HG03045 (cell line): ENCODE measurements around the gene TPD52L1.

Experiments
- ATAC-seq: cut with Tn5 transposase; IDR thresholded peaks from one replicate; pipeline ENCODE4 v1.9.1; 2021; ENCODE audit warnings: mild to moderate bottlenecking, moderate library complexity; ENCODE audit not compliant: unreplicated experiment

The TPD52L1 gene

DNA sequence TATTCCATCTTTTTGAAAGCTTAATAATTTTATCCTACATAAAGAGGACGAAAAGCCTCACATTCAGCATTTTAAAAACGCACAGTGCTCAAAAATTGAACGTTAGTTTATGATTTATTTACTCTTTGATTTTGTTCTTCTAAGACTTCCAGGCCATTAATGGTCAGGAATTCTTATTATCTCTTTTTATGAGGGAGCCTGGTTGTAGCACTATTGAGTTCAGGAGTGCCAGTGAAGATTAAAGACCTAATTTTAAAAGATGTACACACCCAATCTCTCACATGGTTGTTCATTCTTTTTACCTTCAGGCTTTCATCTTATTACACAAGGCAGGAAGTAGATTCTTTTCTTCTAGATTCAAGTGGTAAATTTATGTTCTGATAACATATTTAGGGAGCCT, 79.6 kb downstream of the TPD52L1 start:
- no peak for ATAC-seq

- no peak for ATAC-seq
Measured at GRCh38 chr6:125236536-125237327, 83.2 kb downstream of the TPD52L1 start.

GRCh38 chr6:125237764-125238163, 84.2 kb downstream of the TPD52L1 start:
- no peak for ATAC-seq

DNA sequence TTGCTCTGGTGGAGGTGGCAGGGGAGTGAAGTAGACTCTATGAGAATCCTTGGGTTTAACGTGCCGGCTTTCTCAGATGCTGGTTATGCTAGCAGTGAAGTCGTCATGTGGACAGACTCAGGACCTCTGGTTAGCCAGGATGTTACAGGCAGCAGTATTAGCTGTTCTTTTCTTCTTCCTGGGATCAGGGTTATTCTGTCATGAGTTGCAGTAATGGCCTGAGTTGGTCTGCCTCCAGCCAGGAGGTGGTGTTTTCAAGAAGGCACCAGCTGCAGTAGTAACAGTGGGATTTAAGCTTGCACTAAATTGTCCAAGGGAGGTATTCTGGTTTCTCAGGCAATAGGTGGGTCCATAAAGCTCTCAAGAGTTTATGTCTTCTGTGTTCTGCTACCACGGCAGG, 91.5 kb downstream of the TPD52L1 start:
- ATAC-seq, result no peak

DNA sequence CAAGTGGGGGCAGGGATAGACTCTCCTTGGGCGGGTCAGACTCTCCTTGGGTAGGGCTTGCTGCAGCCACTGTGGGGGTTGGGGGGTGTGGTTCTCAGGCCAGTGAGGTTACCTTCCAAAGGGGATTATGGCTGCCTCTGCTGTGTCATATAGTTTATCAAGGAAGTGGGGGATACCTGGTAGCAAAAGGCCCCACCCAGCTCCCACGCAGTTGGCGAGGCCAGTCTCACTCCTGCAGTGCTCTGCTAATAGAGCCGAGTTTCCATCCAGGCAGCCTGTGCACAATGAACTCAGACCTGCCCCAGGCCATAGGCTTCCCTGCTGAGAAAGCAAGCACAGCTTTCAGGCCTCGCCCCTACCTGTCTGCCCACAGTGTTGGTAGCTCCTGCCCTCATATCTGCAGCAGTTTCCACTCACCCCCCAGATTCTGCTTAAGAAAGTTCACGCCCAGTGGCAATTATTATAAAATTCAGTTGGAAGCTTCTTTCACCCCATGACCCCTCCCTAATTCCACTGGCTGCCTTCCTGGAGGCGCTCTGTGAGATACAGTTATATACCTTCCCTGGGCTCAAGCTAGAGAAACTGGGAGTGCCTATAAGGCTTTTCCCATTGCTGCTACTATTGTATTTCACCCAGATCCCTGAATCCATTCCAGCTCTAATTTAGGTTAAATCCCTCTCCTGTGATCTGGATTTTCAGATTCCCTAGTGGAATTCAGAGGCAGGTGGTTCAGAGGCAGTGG, 92.1 kb downstream of the TPD52L1 start:
- no peak for ATAC-seq

- ATAC-seq, result no peak
Measured at GRCh38 chr6:125246566-125246965, 93.0 kb downstream of the TPD52L1 start.

GRCh38 chr6:125248136-125248535, 94.6 kb downstream of the TPD52L1 start:
- no peak for ATAC-seq

DNA sequence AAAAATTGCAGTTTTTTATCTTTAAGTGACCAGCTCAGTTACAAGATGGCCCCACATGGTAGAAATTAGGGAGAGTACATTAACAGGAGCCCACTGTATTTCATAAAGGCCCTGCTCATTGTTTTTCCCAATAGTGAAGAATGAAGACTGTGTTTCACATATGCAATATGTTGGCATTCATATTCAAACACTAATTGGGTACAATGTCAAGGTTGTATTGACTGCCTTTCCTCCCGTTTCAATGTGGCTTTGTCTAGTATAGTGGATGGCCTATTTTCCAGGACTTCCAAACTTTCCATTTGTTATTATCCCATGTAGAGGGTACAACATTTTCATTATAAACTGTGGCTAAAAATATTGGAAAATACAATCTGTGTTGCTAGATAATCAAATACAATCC, 96.9 kb downstream of the TPD52L1 start:
- no peak for ATAC-seq

- no peak for ATAC-seq
Measured at GRCh38 chr6:125251516-125252220, 98.1 kb downstream of the TPD52L1 start.

- ATAC-seq, result no peak
Measured at GRCh38 chr6:125252891-125253290, 99.3 kb downstream of the TPD52L1 start.

DNA sequence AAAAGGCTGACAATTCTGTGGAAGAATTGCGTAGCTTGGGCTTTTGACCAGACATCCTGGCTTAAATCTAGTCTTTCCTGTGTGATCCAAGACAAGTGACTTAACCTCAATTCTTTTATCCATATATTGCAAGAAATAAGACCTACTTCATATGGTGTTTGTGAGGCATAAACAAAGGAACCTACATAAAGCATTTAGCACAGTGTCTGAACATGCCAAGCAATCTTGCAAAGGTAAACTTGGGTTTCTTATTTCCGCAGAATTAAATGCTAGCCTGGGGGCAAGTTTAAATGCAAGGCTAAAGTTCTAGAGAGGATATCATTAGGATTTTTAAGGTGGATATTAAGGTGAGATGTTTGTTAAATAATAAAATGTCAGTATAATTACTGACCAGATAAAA, 100.3 kb downstream of the TPD52L1 start:
- no peak for ATAC-seq

DNA sequence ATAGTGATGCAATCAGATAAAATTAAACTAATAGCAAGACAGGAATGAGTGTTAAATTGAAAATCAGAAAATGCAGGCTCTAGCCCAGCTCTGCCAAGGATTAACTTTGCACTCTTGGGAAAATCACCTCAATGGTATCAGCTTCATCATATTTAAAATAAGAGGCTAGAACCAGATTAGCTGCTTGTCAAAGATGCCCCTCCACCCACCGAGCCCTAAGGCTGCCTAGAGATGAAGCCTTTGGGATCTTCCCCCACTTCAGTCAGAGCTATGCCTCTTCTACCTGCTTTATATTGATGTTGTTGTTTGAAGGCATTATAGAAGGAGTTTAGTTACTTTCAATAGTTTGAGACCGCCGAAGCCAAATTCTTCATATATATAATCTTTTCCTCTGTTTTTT, 100.7 kb downstream of the TPD52L1 start:
- ATAC-seq, result no peak

DNA sequence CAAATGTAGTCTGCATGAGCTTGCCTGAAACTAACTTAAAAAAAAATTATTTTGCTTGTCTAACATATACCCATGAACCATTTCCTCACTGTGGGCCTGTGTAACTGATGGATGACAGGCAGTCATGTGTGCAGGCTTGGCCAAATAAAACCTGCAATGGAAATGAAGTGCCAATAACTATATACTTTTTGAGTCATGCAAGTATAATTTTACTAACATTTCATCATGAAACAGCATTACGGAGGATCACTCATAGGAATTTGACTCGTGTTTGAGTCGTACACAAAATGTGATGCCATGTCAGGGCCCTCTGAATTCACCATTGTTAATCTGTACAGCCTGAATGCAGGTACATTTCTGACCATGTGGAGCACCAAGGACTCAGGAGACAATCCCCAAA, 101.6 kb downstream of the TPD52L1 start:
- ATAC-seq, result no peak

DNA sequence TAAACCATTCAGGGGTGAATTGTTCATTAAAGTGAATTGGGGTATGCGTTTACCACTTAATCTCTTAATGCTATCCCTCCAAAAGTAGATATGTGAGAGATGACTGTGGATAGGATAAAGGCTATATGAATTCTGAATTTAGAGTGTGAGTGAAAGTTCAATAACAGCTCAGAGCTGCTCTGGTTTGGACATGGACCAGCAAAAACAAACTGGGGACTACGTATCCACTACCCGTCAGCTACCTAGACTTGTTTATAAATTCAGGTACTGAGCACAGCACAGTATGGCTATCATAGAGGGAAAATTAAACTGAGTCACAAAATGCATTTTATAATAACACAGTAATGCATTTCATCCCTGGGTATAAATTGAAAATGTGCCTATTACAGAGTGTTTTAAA, 103.8 kb downstream of the TPD52L1 start:
- no peak for ATAC-seq

DNA sequence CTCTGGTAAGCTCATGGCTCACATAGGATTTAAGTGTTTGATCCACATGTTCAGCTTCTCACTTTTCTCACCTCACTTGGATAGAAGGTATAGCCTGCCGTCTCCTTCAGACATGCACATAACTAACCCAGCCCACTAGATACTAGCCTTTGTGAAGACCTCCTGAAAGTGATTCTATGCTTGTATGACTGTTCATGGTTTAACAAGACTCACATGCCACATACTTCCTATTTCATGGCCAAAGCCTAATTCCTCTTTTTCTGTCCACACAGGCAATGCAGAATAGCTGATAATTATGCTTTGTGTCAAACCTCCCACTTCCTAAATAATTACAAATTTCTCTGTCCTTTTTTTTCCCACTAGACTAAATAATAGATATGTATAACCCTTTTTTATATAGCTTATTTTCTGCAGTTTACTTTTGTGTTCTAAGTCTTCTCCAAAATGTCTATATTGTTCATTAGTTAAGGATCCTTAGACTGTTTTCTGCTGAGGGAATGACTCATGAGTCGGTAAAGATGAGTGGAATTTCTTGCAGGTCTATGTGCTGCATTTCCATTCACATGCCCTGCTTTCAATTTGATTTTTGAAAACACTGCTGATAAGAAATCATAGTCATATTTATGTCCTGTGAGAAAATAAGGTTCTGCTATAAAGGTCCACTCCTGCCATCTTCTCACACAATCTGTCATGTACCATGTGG, 105.2 kb downstream of the TPD52L1 start:
- no peak for ATAC-seq

GRCh38 chr6:125259354-125259736, 105.8 kb downstream of the TPD52L1 start:
- ATAC-seq, result no peak

- no peak for ATAC-seq
Measured at GRCh38 chr6:125262016-125263013, 108.7 kb downstream of the TPD52L1 start.

DNA sequence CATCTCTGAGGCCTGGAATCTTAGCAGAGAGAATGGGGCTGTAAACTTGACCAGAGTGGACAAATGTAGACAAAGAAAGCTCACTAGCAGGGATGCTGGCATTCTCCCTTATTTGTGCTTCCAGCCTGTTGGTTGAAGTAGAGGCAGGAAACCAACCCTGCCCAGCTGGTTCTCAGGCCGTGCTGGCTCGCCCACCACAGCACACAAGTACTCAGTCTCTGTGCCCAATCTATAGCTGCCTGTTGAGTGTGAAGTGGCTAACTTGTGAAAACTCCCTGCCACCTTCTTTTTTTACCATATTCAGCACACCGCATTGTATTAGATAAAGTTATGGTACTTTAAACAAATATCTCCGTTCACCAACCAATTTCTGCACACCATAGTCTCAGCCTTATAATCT, 110.9 kb downstream of the TPD52L1 start:
- no peak for ATAC-seq

GRCh38 chr6:125267806-125268523, 114.4 kb downstream of the TPD52L1 start:
- no peak for ATAC-seq
